GM19324 (cell line): Measurements from ENCODE around the gene IRGQ.
"Not testable (repeated sequence)": the region's sequence is repeated elsewhere in the genome, so short reads cannot be mapped to it uniquely, and the experiment has no call there.

Source experiments
- ATAC-seq: cut with Tn5 transposase; IDR thresholded peaks from one replicate; pipeline ENCODE4 v1.9.1; 2021; ENCODE audit warnings: mild to moderate bottlenecking, moderate library complexity; ENCODE audit not compliant: unreplicated experiment, low FRiP score

Gene IRGQ

GRCh38 chr19:43547926-43548325 is 48.0 kb downstream of the IRGQ start:
- not testable (repeated sequence) for ATAC-seq

- ATAC-seq, result no peak
These were observed 49.4 kb downstream of the IRGQ start for GRCh38 chr19:43546581-43546980.

- no peak for ATAC-seq
These were observed 50.0 kb downstream of the IRGQ start for GRCh38 chr19:43545981-43546380.

GRCh38 chr19:43545276-43545675 is 50.7 kb downstream of the IRGQ start:
- no peak for ATAC-seq

GRCh38 chr19:43544077-43544476 is 51.9 kb downstream of the IRGQ start:
- ATAC-seq, result no peak

GRCh38 chr19:43541920-43542650 is 53.8 kb downstream of the IRGQ start:
- no peak for ATAC-seq

- ATAC-seq, result no peak
These were observed 55.6 kb downstream of the IRGQ start for GRCh38 chr19:43540381-43540780.

GRCh38 chr19:43538922-43539321 is 57.0 kb downstream of the IRGQ start:
- ATAC-seq, result no peak

- ATAC-seq, result no peak
These were observed 60.8 kb downstream of the IRGQ start for GRCh38 chr19:43534816-43535761.
